Bronchial epithelial cell (primary cell): ENCODE results near the gene TINCR. TPM values are rescaled to one million over a fixed set of nuclear protein-coding genes. Genes with fewer than 3 reads are reported as not detected.

ENCODE experiments used
- DNase-seq: peaks from one replicate; pipeline ENCODE4 v3.0.0-alpha.2; 2010; ENCODE audit warnings: low read depth
- FAIRE-seq: peaks from 2 replicates; lab custom pipeline; 2011; peaks lifted over from hg19 to GRCh38; lab: Jason Lieb, UNC
- H3K27me3 ChIP-seq: 2 replicates; pipeline ENCODE4 v1.5.1; 2011; ENCODE audit warnings: low read length; ENCODE audit not compliant: control insufficient read depth, insufficient read depth
- H3K36me3 ChIP-seq: 2 replicates; pipeline ENCODE4 v1.5.1; 2011; ENCODE audit warnings: low read length; ENCODE audit not compliant: control insufficient read depth, insufficient read depth
- H3K4me3 ChIP-seq: 2 replicates; pipeline ENCODE4 v1.5.1; 2011; ENCODE audit warnings: mild to moderate bottlenecking, low read depth, low read length, control low read depth
- CTCF ChIP-seq: IDR thresholded peaks from 2 replicates; pipeline ENCODE4 v1.5.1; 2011; ENCODE audit warnings: mild to moderate bottlenecking, moderate library complexity, low read length, control low read depth, inconsistent platforms; ENCODE audit not compliant: insufficient read depth, severe bottlenecking
- total RNA-seq: library from RNA; depleted of rRNA; stranded (reverse); fragments of >200 nt; gene quantifications from 2 replicates; pipeline ENCODE4 v1.2.1, GENCODE V29; 2014

Gene TINCR
- total RNA-seq, 1 donor from 2014 or later, result 4.2 TPM

GRCh38 chr19:5554828-5555227 is 12.9 kb downstream of the TINCR start:
- DNase-seq (no peak), FAIRE-seq (no peak)
- TF ChIP-seq CTCF, result no peak
- Histone ChIP-seq H3K36me3 (no peaks in the 10 kb centered on the region), H3K27me3 (no peaks in the 10 kb centered on the region), H3K4me3 (no peak overlapping the region)

GRCh38 chr19:5553892-5554291 is 13.9 kb downstream of the TINCR start:
- Histone ChIP-seq H3K4me3 (no peak overlapping the region), H3K27me3 (no peaks in the 10 kb centered on the region), H3K36me3 (no peaks in the 10 kb centered on the region)
- no peak for TF ChIP-seq CTCF
- DNase-seq (no peak), FAIRE-seq (no peak)

GRCh38 chr19:5547881-5548280 is 19.9 kb downstream of the TINCR start:
- peak; percentile 66 for TF ChIP-seq CTCF
- Histone ChIP-seq H3K27me3 (no peaks in the 10 kb centered on the region), H3K4me3 (no peak overlapping the region), H3K36me3 (no peaks in the 10 kb centered on the region)
- FAIRE-seq, result no peak
- peak; percentile 56 for DNase-seq

DNA sequence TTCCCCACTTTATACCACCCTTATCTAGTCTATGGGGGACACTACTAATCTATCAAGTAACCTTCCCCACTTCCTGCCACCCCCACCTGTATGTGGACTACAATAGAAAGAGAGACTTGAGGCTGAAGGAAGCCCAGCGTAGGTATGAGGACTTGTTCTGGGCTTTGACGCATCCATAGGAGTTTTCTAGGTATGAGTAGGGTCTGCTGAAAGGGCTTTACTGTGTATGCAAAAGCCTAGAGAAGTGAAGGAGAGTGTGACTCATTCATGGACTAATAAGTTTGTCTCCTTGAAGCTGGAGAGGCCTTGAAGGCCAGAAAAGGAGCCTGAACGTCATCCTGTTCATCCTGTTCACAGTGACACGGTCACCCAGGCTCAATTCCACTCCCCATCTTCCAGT is 21.8 kb downstream of the TINCR start:
- no peak for DNase-seq
- no peaks in the 10 kb centered on the region for H3K36me3 ChIP-seq
- no peak overlapping the region for H3K4me3 ChIP-seq
- FAIRE-seq, result no peak
- no peak for TF ChIP-seq CTCF
- H3K27me3 ChIP-seq, result no peaks in the 10 kb centered on the region

DNA sequence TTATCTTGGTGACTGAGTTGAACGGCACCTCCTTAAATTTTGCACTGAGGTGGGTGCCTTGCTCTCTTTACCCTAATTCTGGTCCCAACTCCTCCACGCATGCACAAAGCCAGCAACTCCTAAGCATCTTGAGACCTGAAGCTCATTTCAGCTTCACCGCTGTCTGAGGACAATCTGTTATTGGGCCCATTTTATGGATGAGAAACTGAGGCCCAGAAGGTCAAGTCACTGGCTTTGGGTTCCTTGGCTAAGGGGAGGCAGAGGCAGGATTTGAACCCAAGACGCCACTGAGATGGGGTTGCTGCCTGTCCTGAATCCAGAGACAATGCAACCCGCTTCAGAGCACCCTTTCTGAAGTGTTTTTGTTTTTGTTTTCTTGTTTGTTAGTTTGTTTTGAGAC is 22.7 kb downstream of the TINCR start:
- no peak for TF ChIP-seq CTCF
- no peaks in the 10 kb centered on the region for H3K36me3 ChIP-seq
- no peak overlapping the region for H3K4me3 ChIP-seq
- no peak for DNase-seq
- no peak for FAIRE-seq
- no peaks in the 10 kb centered on the region for H3K27me3 ChIP-seq

- no peak for FAIRE-seq
- Histone ChIP-seq H3K36me3 (no peaks in the 10 kb centered on the region), H3K4me3 (no peak overlapping the region), H3K27me3 (no peaks in the 10 kb centered on the region)
- DNase-seq, result no peak
- no peak for TF ChIP-seq CTCF
Measured at GRCh38 chr19:5542665-5543064, 25.1 kb downstream of the TINCR start.
